Psoas muscle (tissue), 8 donors: ENCODE measurements around the gene NPFF. TPM values are rescaled to one million over a fixed set of nuclear protein-coding genes. Genes with fewer than 3 reads are reported as not detected.

Experiments used
- ATAC-seq, 4 donors: fragments of 200-7000 bp; cut with Tn5 transposase; one replicate each; pipeline ENCODE4 v1.9.1; 2020; ENCODE audit warnings: moderate library complexity in 3 of 4, mild to moderate bottlenecking in 2 of 4
- DNase-seq, 2 donors: peaks; one replicate each; pipeline ENCODE4 v3.0.0-alpha.2; 2020
- H3K27ac ChIP-seq: fragments of 200-600 bp; one replicate; pipeline ENCODE4 v1.8.0; 2022
- H3K27me3 ChIP-seq, 3 donors: fragments of 200-600 bp in 1 of 3; one replicate each; pipeline versions ENCODE4 v1.6.1 to v1.8.0; 2013 to 2022; ENCODE audit warnings: low read length in 2 of 3, mild to moderate bottlenecking in 2 of 3, moderate library complexity in 1 of 3; ENCODE audit not compliant: insufficient read depth in 3 of 3
- H3K36me3 ChIP-seq, 2 donors: fragments of 200-600 bp in 1 of 2; one replicate each; pipeline versions ENCODE4 v1.6.1 to v1.8.0; 2013 to 2022; ENCODE audit warnings: low read depth in 1 of 2, mild to moderate bottlenecking in 1 of 2, moderate library complexity in 1 of 2; ENCODE audit not compliant: insufficient read depth in 1 of 2
- H3K4me1 ChIP-seq: fragments of 200-600 bp; one replicate; pipeline ENCODE4 v1.8.0; 2022
- H3K4me3 ChIP-seq: fragments of 200-600 bp; one replicate; pipeline ENCODE4 v1.8.0; 2022; ENCODE audit warnings: mild to moderate bottlenecking
- H3K9me3 ChIP-seq: fragments of 200-600 bp; one replicate; pipeline ENCODE4 v1.8.0; 2022
- WGBS, 3 donors: extraction: QIAGEN DNeasy Blood & Tissue Kit; methylation state at CpG; one replicate each; pipeline versions ENCODE4 v1.1.6 to v1.1.7; 2013; 5-methylcytosine and 5-hydroxymethylcytosine counted together
- intact Hi-C, 2 donors: fragments of 100-400 bp; cut with DNase I; formaldehyde crosslinking; loops; one replicate each; pipeline versions ENCODE4 v1.11.0 to v1.14.2; 2022
- polyA plus RNA-seq, 3 donors: library from polyadenylated mRNA; stranded (reverse); fragments of 200-250 nt; gene quantifications; one replicate each; pipeline ENCODE4 v1.2.3, GENCODE V29; 2013
- total RNA-seq, 4 donors: library from RNA; stranded (reverse); fragmentation: NEBNext Ultra II Directional in 2 of 4; extraction: Animal tissue kit (Norgen Biotek cat#: 25700) in 2 of 4; gene quantifications; one replicate each; pipeline versions ENCODE4 v1.2.1 to v1.2.4, GENCODE V29; 2021 to 2023
- TF ChIP-seq, protein P1 (sequence below): fragments of 200-600 bp; IDR thresholded peaks from one replicate; pipeline ENCODE4 v1.8.0; 2022; ENCODE audit warnings: antibody characterized with exemption
- donor health status: healthy with polysubstance abuse.
- donor health status: DM: no; HTN: no; CAD: no; lungs with moderate emphysema.
- donor health status: Bipolar disorder and iron deficiency.
- donor health status: healthy.
- donor health status: DM: yes; HTN: yes; CAD: no.
- donor health status: DM: no; HTN: no; CAD: no.
- donor health status: DM: no; HTN: no; CAD: no.
- donor health status: DM: yes; HTN: yes; CAD: no.

Gene NPFF
- total and polyA plus RNA-seq, 7 donors = not detected

DNA sequence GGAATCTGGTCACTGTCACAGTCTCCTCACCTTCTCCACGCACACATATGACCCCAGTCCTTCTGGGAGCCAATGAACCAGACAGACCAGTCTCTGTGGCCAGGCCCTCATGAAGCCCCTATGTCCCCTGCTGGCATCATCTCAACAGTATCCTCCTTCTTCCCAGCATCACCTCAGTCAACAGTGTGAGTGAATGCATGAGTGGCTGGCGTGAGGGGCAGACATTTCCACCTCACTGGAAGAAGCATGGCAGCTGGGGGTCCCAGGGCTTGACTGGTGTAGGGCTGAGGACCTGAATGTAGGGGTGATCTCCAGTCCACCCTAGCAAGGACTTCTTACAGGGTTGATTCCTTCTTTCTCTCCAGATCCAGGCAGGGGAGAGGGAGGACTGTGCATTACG lies 9.8 kb downstream of the NPFF start:
- no peak overlapping the region for H3K4me3 ChIP-seq
- no peaks in the 10 kb centered on the region for H3K36me3 ChIP-seq
- ATAC-seq (no peak), DNase-seq (no peak)
- intact Hi-C loops = loop anchor here in 1 of 2 donors (5.0 kb wide), 1 partner anchor 45 kb away; the partner anchor contains the start of gene PCBP2
- WGBS, 3 donors = 83 to 96% (median 85%) methylated on average over 3 of the region's 3 CpGs
- H3K27ac ChIP-seq = no peak overlapping the region
- H3K27me3 ChIP-seq = no peaks in the 10 kb centered on the region
- peaks cover 12% of the 10 kb centered on the region for H3K4me1 ChIP-seq
- TF ChIP-seq, protein P1, sequence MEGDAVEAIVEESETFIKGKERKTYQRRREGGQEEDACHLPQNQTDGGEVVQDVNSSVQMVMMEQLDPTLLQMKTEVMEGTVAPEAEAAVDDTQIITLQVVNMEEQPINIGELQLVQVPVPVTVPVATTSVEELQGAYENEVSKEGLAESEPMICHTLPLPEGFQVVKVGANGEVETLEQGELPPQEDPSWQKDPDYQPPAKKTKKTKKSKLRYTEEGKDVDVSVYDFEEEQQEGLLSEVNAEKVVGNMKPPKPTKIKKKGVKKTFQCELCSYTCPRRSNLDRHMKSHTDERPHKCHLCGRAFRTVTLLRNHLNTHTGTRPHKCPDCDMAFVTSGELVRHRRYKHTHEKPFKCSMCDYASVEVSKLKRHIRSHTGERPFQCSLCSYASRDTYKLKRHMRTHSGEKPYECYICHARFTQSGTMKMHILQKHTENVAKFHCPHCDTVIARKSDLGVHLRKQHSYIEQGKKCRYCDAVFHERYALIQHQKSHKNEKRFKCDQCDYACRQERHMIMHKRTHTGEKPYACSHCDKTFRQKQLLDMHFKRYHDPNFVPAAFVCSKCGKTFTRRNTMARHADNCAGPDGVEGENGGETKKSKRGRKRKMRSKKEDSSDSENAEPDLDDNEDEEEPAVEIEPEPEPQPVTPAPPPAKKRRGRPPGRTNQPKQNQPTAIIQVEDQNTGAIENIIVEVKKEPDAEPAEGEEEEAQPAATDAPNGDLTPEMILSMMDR = no peak
- no peaks in the 10 kb centered on the region for H3K9me3 ChIP-seq

DNA sequence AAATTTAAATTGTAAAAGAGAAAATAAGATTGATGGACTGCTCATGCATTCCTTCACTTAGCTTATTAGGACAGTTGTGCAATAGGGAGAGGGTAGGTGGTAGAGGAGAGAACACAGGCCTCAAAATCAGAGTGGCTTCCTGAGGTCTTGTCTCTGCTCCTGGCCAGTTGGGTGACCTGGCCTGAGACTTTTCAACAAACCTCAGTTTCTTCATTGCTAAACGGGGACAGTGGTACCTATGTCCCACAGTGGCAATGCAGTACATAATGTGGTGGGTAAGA lies 10.6 kb downstream of the NPFF start:
- Histone ChIP-seq H3K4me3 (peak overlapping the region; percentile 15), H3K27ac (peak overlapping the region; percentile 25), H3K9me3 (no peaks in the 10 kb centered on the region), H3K36me3 (no peaks in the 10 kb centered on the region), H3K4me1 (peaks cover 7% of the 10 kb centered on the region), H3K27me3 (no peaks in the 10 kb centered on the region)
- WGBS, 3 donors = 74 to 78% (median 78%) methylated on average over 1 of the region's 1 CpG
- TF ChIP-seq, protein P1 = no peak
- no peak for DNase-seq
- ATAC-seq = no peak
- intact Hi-C loops = loop anchor here in 1 of 2 donors (5.0 kb wide), 1 partner anchor 44 kb away; the partner anchor contains the start of gene PCBP2

DNA sequence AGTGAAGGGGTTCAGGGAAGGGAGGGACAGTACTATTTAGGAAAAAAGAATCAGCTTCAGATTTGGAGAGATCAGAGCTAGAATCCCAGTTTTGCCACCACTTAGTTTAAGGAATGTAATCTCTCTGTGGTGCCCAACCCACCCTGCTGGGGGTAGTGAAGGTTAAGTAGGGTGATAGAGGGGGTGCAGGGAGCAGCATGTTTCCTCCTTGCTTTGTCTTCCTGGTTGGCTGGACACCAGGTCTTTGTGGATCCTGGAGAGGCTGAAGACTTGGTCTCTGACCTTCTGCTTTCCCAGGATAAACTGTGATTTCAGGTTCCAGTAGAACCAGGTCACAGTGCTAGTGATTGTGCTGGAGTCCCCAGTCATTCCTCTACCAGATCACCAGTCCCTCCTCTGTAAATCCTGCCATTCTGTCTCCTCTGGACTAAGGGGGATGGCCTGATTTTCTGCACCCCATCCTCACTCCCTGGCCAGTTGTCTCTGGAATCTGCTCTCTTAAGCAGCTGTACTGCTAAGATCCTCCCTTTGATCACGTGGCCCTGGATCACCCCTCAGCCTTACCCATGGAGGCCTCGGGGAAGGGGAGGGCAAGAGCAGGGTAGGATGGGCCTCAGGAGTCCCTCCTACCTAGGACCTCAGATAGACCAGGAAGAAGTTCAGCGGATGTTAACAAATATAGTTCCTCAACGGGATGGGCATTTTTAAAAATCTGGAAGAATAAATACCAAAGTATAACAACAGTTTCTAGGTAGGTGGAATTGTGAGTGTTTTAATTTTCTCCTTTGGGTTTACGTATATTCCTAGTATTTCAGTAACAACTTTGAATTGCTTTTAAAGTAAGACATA lies 11.2 kb downstream of the NPFF start:
- Histone ChIP-seq H3K36me3 (no peaks in the 10 kb centered on the region), H3K27me3 (no peaks in the 10 kb centered on the region), H3K4me3 (peak overlapping the region; percentile 15), H3K9me3 (no peaks in the 10 kb centered on the region), H3K4me1 (peaks cover 5% of the 10 kb centered on the region), H3K27ac (peak overlapping the region; percentile 25)
- ATAC-seq = no peak
- TF ChIP-seq, protein P1 = no peak
- DNase-seq = peak in 1 of 2 donors; percentile 77
- intact Hi-C loops = loop anchor here in 1 of 2 donors (5.0 kb wide), 1 partner anchor 44 kb away; the partner anchor contains the start of gene PCBP2
- WGBS, 3 donors = 35 to 48% (median 36%) methylated on average over 5 of the region's 5 CpGs

DNA sequence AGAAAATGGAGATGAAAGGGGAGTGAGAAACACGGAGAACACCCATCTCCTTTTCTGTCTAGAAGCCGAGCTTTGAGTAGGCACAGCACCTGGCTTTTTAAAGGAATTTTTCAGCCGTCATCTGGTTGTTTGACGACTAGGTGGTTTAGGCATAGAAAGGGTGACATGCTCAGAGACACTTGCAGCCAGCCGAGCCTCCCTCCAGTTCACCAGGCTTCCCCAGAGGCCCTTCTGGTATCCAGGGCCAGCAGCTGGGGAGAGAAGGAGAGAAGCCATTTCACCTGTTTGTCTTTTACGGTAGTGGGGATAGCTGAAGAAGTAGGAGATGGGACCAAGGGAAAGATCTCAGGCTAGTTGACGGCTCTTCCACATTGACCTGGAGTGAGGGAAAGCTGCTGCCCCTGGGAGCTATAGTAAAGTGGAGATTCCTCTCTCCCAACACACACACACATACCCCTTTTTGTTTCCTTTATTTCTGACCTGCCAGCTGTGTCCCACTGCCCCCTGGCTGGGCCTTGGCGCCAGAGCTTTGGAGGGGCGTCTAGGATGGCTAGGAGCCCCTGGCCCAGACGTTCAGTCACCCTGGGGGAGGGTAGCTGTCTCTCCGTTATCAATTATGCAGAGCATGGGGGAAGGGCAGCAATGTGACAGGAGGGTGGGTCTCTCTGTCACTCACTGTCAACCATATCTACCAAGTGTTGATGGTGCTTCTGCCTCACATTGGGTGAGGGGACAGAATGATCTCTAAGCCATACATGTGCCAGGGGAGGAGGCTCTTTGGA lies 13.5 kb downstream of the NPFF start:
- TF ChIP-seq, protein P1 = no peak
- H3K27ac ChIP-seq = peak overlapping the region; percentile 48
- WGBS, 3 donors = 31 to 40% (median 31%) methylated on average over 11 of the region's 11 CpGs
- ATAC-seq (no peak), DNase-seq (no peak)
- H3K36me3 ChIP-seq = no peaks in the 10 kb centered on the region
- peak overlapping the region; percentile 70 for H3K4me3 ChIP-seq
- H3K27me3 ChIP-seq = no peaks in the 10 kb centered on the region
- intact Hi-C loops = loop anchor here in 1 of 2 donors (5.0 kb wide), 1 partner anchor 36 kb away; no protein-coding TSS in a partner anchor
- no peaks in the 10 kb centered on the region for H3K9me3 ChIP-seq
- no peaks in the 10 kb centered on the region for H3K4me1 ChIP-seq
